ENCODE data around the gene DENND4B.

DNA sequence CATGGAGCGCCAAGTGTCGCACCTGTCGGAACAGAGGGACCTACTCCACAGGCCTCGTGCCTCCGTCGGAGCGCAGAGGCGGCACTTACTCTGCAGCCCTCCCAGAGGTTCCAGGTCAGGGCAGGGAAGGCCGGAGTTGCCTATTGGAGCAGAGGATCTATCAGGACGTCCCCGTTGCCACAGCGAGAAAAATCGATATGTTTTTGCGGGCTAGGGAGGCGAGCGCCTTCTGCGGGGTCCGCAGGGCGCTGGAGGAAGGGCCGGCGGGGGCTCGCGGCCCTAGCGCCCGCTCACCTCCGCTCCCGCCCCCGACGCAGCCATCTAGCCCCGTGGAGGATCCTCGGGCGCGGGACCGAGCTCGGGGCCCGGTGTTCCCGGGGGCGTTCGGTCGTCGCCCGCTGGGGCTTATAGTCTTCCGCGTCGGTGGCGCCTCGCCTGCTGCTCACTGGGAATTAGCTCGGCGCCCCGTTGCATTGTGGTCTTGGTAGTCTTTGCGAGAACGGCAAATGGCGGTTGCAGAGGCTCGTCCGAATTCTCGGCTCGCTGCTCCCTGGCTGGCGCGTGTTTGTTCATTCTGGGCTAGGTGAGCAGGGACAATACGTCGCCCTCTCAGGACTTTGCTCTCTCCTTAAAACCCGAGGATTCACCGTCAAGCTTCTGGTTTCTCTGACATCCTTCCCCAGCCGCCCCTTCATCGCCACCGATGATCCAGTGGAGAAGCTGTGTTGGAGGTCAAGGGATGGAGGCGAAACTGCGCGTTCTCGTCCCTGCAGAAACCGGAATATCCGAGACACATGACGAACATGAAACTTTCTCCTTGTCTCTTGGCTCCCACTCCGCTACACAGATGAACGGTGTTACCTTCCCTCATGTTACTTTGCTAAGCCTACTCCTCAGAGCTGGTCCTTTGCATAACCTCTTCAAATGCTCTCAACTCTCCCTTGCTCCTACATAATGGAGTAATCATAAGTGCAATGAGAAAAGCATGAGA lies 31.0 kb upstream of the DENND4B start, which contains the start of gene JTB:
- TF ChIP-seq, protein P1, sequence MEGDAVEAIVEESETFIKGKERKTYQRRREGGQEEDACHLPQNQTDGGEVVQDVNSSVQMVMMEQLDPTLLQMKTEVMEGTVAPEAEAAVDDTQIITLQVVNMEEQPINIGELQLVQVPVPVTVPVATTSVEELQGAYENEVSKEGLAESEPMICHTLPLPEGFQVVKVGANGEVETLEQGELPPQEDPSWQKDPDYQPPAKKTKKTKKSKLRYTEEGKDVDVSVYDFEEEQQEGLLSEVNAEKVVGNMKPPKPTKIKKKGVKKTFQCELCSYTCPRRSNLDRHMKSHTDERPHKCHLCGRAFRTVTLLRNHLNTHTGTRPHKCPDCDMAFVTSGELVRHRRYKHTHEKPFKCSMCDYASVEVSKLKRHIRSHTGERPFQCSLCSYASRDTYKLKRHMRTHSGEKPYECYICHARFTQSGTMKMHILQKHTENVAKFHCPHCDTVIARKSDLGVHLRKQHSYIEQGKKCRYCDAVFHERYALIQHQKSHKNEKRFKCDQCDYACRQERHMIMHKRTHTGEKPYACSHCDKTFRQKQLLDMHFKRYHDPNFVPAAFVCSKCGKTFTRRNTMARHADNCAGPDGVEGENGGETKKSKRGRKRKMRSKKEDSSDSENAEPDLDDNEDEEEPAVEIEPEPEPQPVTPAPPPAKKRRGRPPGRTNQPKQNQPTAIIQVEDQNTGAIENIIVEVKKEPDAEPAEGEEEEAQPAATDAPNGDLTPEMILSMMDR (conservative IDR thresholded peaks at IDR 0.05; ENCODE audit: low read depth, low read length), result no peak
- no peak for TF ChIP-seq EZH2 (IDR thresholded peaks at IDR 0.05; ENCODE audit: borderline replicate concordance, low read depth, low read length, poor library complexity, severe bottlenecking)

Data from A673 (cell line).